Stimulated activated naive CD8-positive, alpha-beta T cell treated with anti-CD3 and anti-CD28 coated beads, Interleukin-15, Interleukin-2, amounts not matched to agents 100 ng/mL and 50 ng/mL, for 24 hours (primary cell): ENCODE results near the gene PRKG2.

ENCODE experiments used
- H3K27ac Mint-ChIP-seq: one replicate; pipeline ENCODE4 v1.8.0; 2021; ENCODE audit warnings: mild to moderate bottlenecking, mixed read lengths
- H3K27me3 Mint-ChIP-seq: one replicate; pipeline ENCODE4 v1.8.0; 2021; ENCODE audit warnings: mixed read lengths
- H3K36me3 Mint-ChIP-seq: one replicate; pipeline ENCODE4 v1.8.0; 2021; ENCODE audit warnings: low read depth, mixed read lengths
- H3K4me1 Mint-ChIP-seq: one replicate; pipeline ENCODE4 v1.8.0; 2021; ENCODE audit warnings: low read depth, mixed read lengths
- H3K4me3 Mint-ChIP-seq: one replicate; pipeline ENCODE4 v1.8.0; 2021; ENCODE audit warnings: mild to moderate bottlenecking, mixed read lengths
- H3K9me3 Mint-ChIP-seq: one replicate; pipeline ENCODE4 v1.8.0; 2021; ENCODE audit warnings: mixed read lengths

PRKG2 gene

GRCh38 chr4:81116566-81116965 is 98.5 kb downstream of the PRKG2 start:
- Mint-ChIP-seq H3K27me3 (no peaks in the 10 kb centered on the region), H3K4me1 (peaks cover 13% of the 10 kb centered on the region), H3K4me3 (no peak overlapping the region), H3K9me3 (no peaks in the 10 kb centered on the region), H3K36me3 (no peaks in the 10 kb centered on the region), H3K27ac (no peak overlapping the region)

- no peak overlapping the region for H3K27ac Mint-ChIP-seq
- H3K4me1 Mint-ChIP-seq = peaks cover 13% of the 10 kb centered on the region
- H3K9me3 Mint-ChIP-seq = no peaks in the 10 kb centered on the region
- H3K36me3 Mint-ChIP-seq = no peaks in the 10 kb centered on the region
- no peak overlapping the region for H3K4me3 Mint-ChIP-seq
- H3K27me3 Mint-ChIP-seq = no peaks in the 10 kb centered on the region
Measured at GRCh38 chr4:81113024-81113423, 102.0 kb downstream of the PRKG2 start.

- peaks cover 13% of the 10 kb centered on the region for H3K4me1 Mint-ChIP-seq
- H3K9me3 Mint-ChIP-seq = no peaks in the 10 kb centered on the region
- H3K27me3 Mint-ChIP-seq = no peaks in the 10 kb centered on the region
- H3K36me3 Mint-ChIP-seq = no peaks in the 10 kb centered on the region
- no peak overlapping the region for H3K4me3 Mint-ChIP-seq
- H3K27ac Mint-ChIP-seq = no peak overlapping the region
Measured at GRCh38 chr4:81109356-81109755, 105.7 kb downstream of the PRKG2 start.

- H3K27ac Mint-ChIP-seq = no peak overlapping the region
- H3K4me3 Mint-ChIP-seq = no peak overlapping the region
- no peaks in the 10 kb centered on the region for H3K9me3 Mint-ChIP-seq
- H3K27me3 Mint-ChIP-seq = no peaks in the 10 kb centered on the region
- H3K4me1 Mint-ChIP-seq = no peaks in the 10 kb centered on the region
- no peaks in the 10 kb centered on the region for H3K36me3 Mint-ChIP-seq
Measured at GRCh38 chr4:81106150-81106549, 108.9 kb downstream of the PRKG2 start.

- no peaks in the 10 kb centered on the region for H3K27me3 Mint-ChIP-seq
- H3K4me3 Mint-ChIP-seq = no peak overlapping the region
- H3K9me3 Mint-ChIP-seq = no peaks in the 10 kb centered on the region
- no peak overlapping the region for H3K27ac Mint-ChIP-seq
- no peaks in the 10 kb centered on the region for H3K36me3 Mint-ChIP-seq
- H3K4me1 Mint-ChIP-seq = no peaks in the 10 kb centered on the region
Measured at GRCh38 chr4:81102107-81102506, 112.9 kb downstream of the PRKG2 start.

- Mint-ChIP-seq H3K4me3 (no peak overlapping the region), H3K27ac (no peak overlapping the region), H3K4me1 (no peaks in the 10 kb centered on the region)
Measured at GRCh38 chr4:81096566-81096965, 118.5 kb downstream of the PRKG2 start.

GRCh38 chr4:81095389-81095788 is 119.6 kb downstream of the PRKG2 start:
- H3K36me3 Mint-ChIP-seq = no peaks in the 10 kb centered on the region
- no peaks in the 10 kb centered on the region for H3K9me3 Mint-ChIP-seq
- H3K27me3 Mint-ChIP-seq = peaks cover 4% of the 10 kb centered on the region
- H3K4me3 Mint-ChIP-seq = no peak overlapping the region
- H3K4me1 Mint-ChIP-seq = no peaks in the 10 kb centered on the region
- no peak overlapping the region for H3K27ac Mint-ChIP-seq

More at GRCh38 chr4:81096566-81096965, 118.5 kb downstream of the PRKG2 start:
- Mint-ChIP-seq H3K27me3 (peaks cover 4% of the 10 kb centered on the region), H3K36me3 (no peaks in the 10 kb centered on the region), H3K9me3 (no peaks in the 10 kb centered on the region)

GRCh38 chr4:81093720-81094401 is 121.2 kb downstream of the PRKG2 start:
- no peak overlapping the region for H3K27ac Mint-ChIP-seq
- no peaks in the 10 kb centered on the region for H3K4me1 Mint-ChIP-seq
- H3K4me3 Mint-ChIP-seq = no peak overlapping the region
- H3K9me3 Mint-ChIP-seq = no peaks in the 10 kb centered on the region
- H3K27me3 Mint-ChIP-seq = peaks cover 8% of the 10 kb centered on the region
- H3K36me3 Mint-ChIP-seq = no peaks in the 10 kb centered on the region

GRCh38 chr4:81085979-81086378 is 129.0 kb downstream of the PRKG2 start:
- H3K9me3 Mint-ChIP-seq = peaks cover 3% of the 10 kb centered on the region

GRCh38 chr4:81085291-81085690 is 129.7 kb downstream of the PRKG2 start:
- no peak overlapping the region for H3K4me3 Mint-ChIP-seq
- H3K9me3 Mint-ChIP-seq = peaks cover 3% of the 10 kb centered on the region
- H3K36me3 Mint-ChIP-seq = no peaks in the 10 kb centered on the region
- no peak overlapping the region for H3K27ac Mint-ChIP-seq
- no peaks in the 10 kb centered on the region for H3K4me1 Mint-ChIP-seq
- H3K27me3 Mint-ChIP-seq = peaks cover 8% of the 10 kb centered on the region

More at GRCh38 chr4:81085979-81086378, 129.0 kb downstream of the PRKG2 start:
- H3K27ac Mint-ChIP-seq = no peak overlapping the region
- H3K27me3 Mint-ChIP-seq = peaks cover 8% of the 10 kb centered on the region
- H3K36me3 Mint-ChIP-seq = no peaks in the 10 kb centered on the region
- no peaks in the 10 kb centered on the region for H3K4me1 Mint-ChIP-seq
- no peak overlapping the region for H3K4me3 Mint-ChIP-seq

- Mint-ChIP-seq H3K4me3 (no peak overlapping the region), H3K36me3 (no peaks in the 10 kb centered on the region), H3K9me3 (peaks cover 3% of the 10 kb centered on the region), H3K27me3 (peaks cover 5% of the 10 kb centered on the region), H3K4me1 (no peaks in the 10 kb centered on the region), H3K27ac (no peak overlapping the region)
Measured at GRCh38 chr4:81084634-81085033, 130.4 kb downstream of the PRKG2 start.

- Mint-ChIP-seq H3K9me3 (peaks cover 3% of the 10 kb centered on the region), H3K4me1 (no peaks in the 10 kb centered on the region), H3K27ac (no peak overlapping the region), H3K4me3 (no peak overlapping the region), H3K36me3 (no peaks in the 10 kb centered on the region), H3K27me3 (peaks cover 5% of the 10 kb centered on the region)
Measured at GRCh38 chr4:81084029-81084428, 131.0 kb downstream of the PRKG2 start.

GRCh38 chr4:81081156-81081555 is 133.9 kb downstream of the PRKG2 start:
- H3K4me3 Mint-ChIP-seq = no peak overlapping the region
- no peaks in the 10 kb centered on the region for H3K36me3 Mint-ChIP-seq
- H3K27ac Mint-ChIP-seq = no peak overlapping the region
- H3K9me3 Mint-ChIP-seq = peaks cover 3% of the 10 kb centered on the region
- H3K4me1 Mint-ChIP-seq = no peaks in the 10 kb centered on the region
- peaks cover 5% of the 10 kb centered on the region for H3K27me3 Mint-ChIP-seq

- Mint-ChIP-seq H3K9me3 (no peaks in the 10 kb centered on the region), H3K27me3 (peaks cover 14% of the 10 kb centered on the region), H3K27ac (no peak overlapping the region), H3K4me1 (no peaks in the 10 kb centered on the region), H3K36me3 (no peaks in the 10 kb centered on the region), H3K4me3 (no peak overlapping the region)
Measured at GRCh38 chr4:81071013-81071412, 144.0 kb downstream of the PRKG2 start.

GRCh38 chr4:81069706-81070331 is 145.2 kb downstream of the PRKG2 start:
- no peak overlapping the region for H3K27ac Mint-ChIP-seq
- no peaks in the 10 kb centered on the region for H3K36me3 Mint-ChIP-seq
- H3K4me3 Mint-ChIP-seq = no peak overlapping the region
- H3K4me1 Mint-ChIP-seq = no peaks in the 10 kb centered on the region
- H3K27me3 Mint-ChIP-seq = peaks cover 9% of the 10 kb centered on the region
- H3K9me3 Mint-ChIP-seq = no peaks in the 10 kb centered on the region

- peaks cover 12% of the 10 kb centered on the region for H3K27me3 Mint-ChIP-seq
- H3K27ac Mint-ChIP-seq = no peak overlapping the region
- no peaks in the 10 kb centered on the region for H3K36me3 Mint-ChIP-seq
- no peaks in the 10 kb centered on the region for H3K4me1 Mint-ChIP-seq
- H3K4me3 Mint-ChIP-seq = no peak overlapping the region
- H3K9me3 Mint-ChIP-seq = no peaks in the 10 kb centered on the region
Measured at GRCh38 chr4:81065446-81065845, 149.6 kb downstream of the PRKG2 start.
